Measurements from ENCODE around the gene MYL12B. TPM values are rescaled to one million over a fixed set of nuclear protein-coding genes. Genes with fewer than 3 reads are reported as not detected.
"Not testable (repeated sequence)": the region's sequence is repeated elsewhere in the genome, so short reads cannot be mapped to it uniquely, and the experiment has no call there.

Gene MYL12B
- total RNA-seq, 1 experiment from 2014 or later, result 383 TPM

DNA sequence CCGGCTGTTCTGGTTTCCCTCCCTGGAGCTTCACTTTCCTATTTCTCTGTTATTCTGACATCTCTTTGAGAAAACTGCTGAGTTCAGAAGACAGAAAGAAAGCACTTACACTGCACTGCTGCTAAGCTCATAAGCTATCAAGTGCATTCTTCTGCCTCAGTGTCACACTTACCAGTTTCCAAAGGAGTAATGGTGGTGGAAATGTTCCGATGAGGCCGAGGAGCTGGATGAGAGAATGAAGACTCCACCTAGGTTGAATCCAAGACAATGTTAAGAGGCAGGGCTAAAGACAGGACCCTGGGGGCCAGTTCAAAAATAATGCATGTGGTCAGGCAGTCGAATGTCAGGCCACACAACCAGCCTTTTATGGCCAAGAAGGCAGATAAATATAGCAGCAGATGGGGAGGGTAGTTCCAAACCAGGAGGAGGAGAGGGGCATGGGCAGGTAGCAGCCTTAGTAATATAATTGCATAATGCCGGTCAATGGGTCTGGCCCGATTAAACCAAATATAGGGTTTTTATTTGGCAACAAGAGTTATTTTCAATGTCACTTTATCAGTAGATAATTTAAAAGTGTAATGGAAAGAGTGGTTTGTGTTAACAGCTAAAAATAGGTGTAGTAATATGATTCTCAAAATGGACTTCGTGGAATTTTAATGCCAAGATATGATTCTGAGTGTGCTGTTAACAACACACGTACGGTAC, 42.1 kb upstream of the MYL12B start, which contains the start of gene MYOM1:
MYOM1 (minus strand) TSS at position 338 of the 705 bp plus-strand sequence. CDS start 4,745 bp downstream, outside the sequence.
- Histone ChIP-seq H3K79me2 (ENCODE audit: low read depth) (no peaks in the 10 kb centered on the region), H3K36me3 (ENCODE audit: low read depth) (no peaks in the 10 kb centered on the region), H3K4me1 (replicated peaks; ENCODE audit: insufficient read depth) (peaks cover 18% of the 10 kb centered on the region), H3K27me3 (ENCODE audit: insufficient read depth, low read depth) (no peaks in the 10 kb centered on the region), H3K27ac (no peak within 1 kb of the TSS), H4K20me1 (ENCODE audit: insufficient read depth) (no peaks in the 10 kb centered on the region), H2AFZ (no peak within 1 kb of the TSS), H3K4me2 (no peak within 1 kb of the TSS), H3K9me2 (ENCODE audit: insufficient read depth) (no peaks in the 10 kb centered on the region), H3K4me3 (no peak within 1 kb of the TSS), H3F3A (ENCODE audit: insufficient read depth, low read depth) (no peaks in the 10 kb centered on the region), H3K9me3 (ENCODE audit: insufficient read depth, low read depth) (no peaks in the 10 kb centered on the region)
- ChIA-PET POLR2A (ENCODE audit: unreplicated experiment) (no interaction called here), CTCF (no interaction called here)
- TF ChIP-seq EZH2 (IDR thresholded peaks at IDR 0.05; ENCODE audit: low read depth), result no peak
- TF ChIP-seq, protein P1, sequence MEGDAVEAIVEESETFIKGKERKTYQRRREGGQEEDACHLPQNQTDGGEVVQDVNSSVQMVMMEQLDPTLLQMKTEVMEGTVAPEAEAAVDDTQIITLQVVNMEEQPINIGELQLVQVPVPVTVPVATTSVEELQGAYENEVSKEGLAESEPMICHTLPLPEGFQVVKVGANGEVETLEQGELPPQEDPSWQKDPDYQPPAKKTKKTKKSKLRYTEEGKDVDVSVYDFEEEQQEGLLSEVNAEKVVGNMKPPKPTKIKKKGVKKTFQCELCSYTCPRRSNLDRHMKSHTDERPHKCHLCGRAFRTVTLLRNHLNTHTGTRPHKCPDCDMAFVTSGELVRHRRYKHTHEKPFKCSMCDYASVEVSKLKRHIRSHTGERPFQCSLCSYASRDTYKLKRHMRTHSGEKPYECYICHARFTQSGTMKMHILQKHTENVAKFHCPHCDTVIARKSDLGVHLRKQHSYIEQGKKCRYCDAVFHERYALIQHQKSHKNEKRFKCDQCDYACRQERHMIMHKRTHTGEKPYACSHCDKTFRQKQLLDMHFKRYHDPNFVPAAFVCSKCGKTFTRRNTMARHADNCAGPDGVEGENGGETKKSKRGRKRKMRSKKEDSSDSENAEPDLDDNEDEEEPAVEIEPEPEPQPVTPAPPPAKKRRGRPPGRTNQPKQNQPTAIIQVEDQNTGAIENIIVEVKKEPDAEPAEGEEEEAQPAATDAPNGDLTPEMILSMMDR (conservative IDR thresholded peaks at IDR 0.05), result no peak
- BruUV-seq (replicated peaks), result no TSS peak
- no peak for DNase-seq
- intact Hi-C loops (cut with micrococcal nuclease; ENCODE audit: unreplicated experiment), result no loop called here

DNA sequence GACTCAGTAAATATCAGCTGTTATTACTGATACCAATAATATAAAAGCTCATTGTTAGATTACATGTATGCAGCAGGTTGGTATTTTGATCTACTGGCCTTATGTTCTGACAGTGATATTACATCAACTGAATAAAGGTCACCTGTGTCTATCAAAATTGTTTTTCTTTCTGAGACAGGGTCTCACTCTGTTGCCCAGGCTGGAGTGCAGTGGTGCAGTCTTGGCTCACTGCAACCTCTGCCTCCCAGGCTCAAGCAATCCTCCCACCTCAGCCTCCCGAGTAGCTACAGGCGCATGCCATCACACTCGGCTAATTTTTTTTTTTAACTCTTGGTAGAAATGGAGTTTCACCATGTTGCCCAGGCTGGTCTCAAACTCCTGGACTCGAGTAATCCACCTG, 41.1 kb upstream of the MYL12B start:
- H3K36me3 ChIP-seq (ENCODE audit: low read depth); DNase-seq; intact Hi-C loops (cut with micrococcal nuclease; ENCODE audit: unreplicated experiment); H4K20me1 ChIP-seq (ENCODE audit: insufficient read depth); H3K9me3 ChIP-seq (ENCODE audit: insufficient read depth, low read depth); BruUV-seq (replicated peaks); H3K27me3 ChIP-seq (ENCODE audit: insufficient read depth, low read depth); H3K27ac ChIP-seq; CTCF ChIA-PET; POLR2A ChIA-PET (ENCODE audit: unreplicated experiment); H3K4me3 ChIP-seq; H2AFZ ChIP-seq; H3K79me2 ChIP-seq (ENCODE audit: low read depth); H3K4me2 ChIP-seq; H3F3A ChIP-seq (ENCODE audit: insufficient read depth, low read depth); H3K9me2 ChIP-seq (ENCODE audit: insufficient read depth): not testable (repeated sequence)
- peaks cover 18% of the 10 kb centered on the region for H3K4me1 ChIP-seq (replicated peaks; ENCODE audit: insufficient read depth)

DNA sequence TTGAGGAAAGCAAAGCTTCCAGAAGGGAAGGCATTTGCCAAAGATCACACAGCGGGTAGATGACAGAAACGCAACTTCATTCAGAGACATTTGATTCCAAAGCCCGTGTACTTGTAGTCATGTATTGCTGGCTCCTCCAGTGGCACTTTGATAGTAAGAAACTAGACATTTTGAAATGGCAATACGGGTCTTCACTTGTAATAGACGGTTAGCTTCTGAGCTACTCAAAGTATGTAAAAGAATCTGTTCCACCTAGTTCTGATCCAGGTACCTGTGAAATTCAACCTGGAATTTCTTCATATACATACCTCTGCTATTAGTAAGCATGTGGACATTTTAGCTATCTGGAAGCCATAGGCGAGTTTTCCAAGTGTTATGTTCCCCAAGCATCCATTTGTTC, 40.4 kb upstream of the MYL12B start:
- H3K4me2 ChIP-seq, result no peak overlapping the region
- no peaks in the 10 kb centered on the region for H4K20me1 ChIP-seq (ENCODE audit: insufficient read depth)
- no peaks in the 10 kb centered on the region for H3K36me3 ChIP-seq (ENCODE audit: low read depth)
- no peak overlapping the region for H3K4me3 ChIP-seq
- CTCF ChIA-PET, result no interaction called here
- H3K4me1 ChIP-seq (replicated peaks; ENCODE audit: insufficient read depth), result peaks cover 18% of the 10 kb centered on the region
- H3K27ac ChIP-seq, result no peak overlapping the region
- DNase-seq, result no peak
- H3K27me3 ChIP-seq (ENCODE audit: insufficient read depth, low read depth), result no peaks in the 10 kb centered on the region
- TF ChIP-seq, protein P1 (conservative IDR thresholded peaks at IDR 0.05), result no peak
- no peak for TF ChIP-seq EZH2 (IDR thresholded peaks at IDR 0.05; ENCODE audit: low read depth)
- intact Hi-C loops (cut with micrococcal nuclease; ENCODE audit: unreplicated experiment), result no loop called here
- no peaks in the 10 kb centered on the region for H3K79me2 ChIP-seq (ENCODE audit: low read depth)
- H3F3A ChIP-seq (ENCODE audit: insufficient read depth, low read depth), result no peaks in the 10 kb centered on the region
- no peaks in the 10 kb centered on the region for H3K9me3 ChIP-seq (ENCODE audit: insufficient read depth, low read depth)
- POLR2A ChIA-PET (ENCODE audit: unreplicated experiment), result no interaction called here
- BruUV-seq (replicated peaks), result no TSS peak
- H2AFZ ChIP-seq, result no peak overlapping the region
- H3K9me2 ChIP-seq (ENCODE audit: insufficient read depth), result no peaks in the 10 kb centered on the region

DNA sequence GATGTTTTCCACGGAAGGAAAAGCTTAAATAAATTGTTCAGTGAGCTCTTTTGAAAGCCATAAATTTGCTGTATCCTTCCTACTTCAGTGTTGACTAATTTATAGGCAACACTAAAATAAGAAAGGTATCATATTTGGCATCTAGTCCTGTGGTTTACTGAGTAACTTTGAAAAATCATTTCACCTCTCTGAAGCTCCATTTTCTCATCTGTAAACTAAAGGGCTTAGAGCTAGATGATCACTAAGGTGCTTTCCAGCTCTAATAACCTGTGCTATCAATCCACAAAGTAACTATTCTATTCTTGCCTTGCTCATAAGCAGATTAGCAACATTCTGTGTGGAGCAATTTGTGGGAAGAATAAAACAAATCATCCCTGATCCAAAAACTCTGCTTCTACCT, 38.6 kb upstream of the MYL12B start:
- intact Hi-C loops (cut with micrococcal nuclease; ENCODE audit: unreplicated experiment), result no loop called here
- H3K9me2 ChIP-seq (ENCODE audit: insufficient read depth), result no peaks in the 10 kb centered on the region
- no peaks in the 10 kb centered on the region for H3K79me2 ChIP-seq (ENCODE audit: low read depth)
- DNase-seq, result no peak
- H3K4me1 ChIP-seq (replicated peaks; ENCODE audit: insufficient read depth), result peaks cover 6% of the 10 kb centered on the region
- no peak overlapping the region for H2AFZ ChIP-seq
- ChIA-PET POLR2A (ENCODE audit: unreplicated experiment) (interaction anchor here (0.7 kb wide), 1 partner anchor 10 kb away, joined by 12 read pairs; no protein-coding TSS in a partner anchor), CTCF (no interaction called here)
- H3K27me3 ChIP-seq (ENCODE audit: insufficient read depth, low read depth), result no peaks in the 10 kb centered on the region
- H3K36me3 ChIP-seq (ENCODE audit: low read depth), result no peaks in the 10 kb centered on the region
- no peak overlapping the region for H3K4me2 ChIP-seq
- no peaks in the 10 kb centered on the region for H4K20me1 ChIP-seq (ENCODE audit: insufficient read depth)
- no TSS peak for BruUV-seq (replicated peaks)
- no peaks in the 10 kb centered on the region for H3F3A ChIP-seq (ENCODE audit: insufficient read depth, low read depth)
- TF ChIP-seq, protein P1 (conservative IDR thresholded peaks at IDR 0.05), result no peak
- no peak for TF ChIP-seq EZH2 (IDR thresholded peaks at IDR 0.05; ENCODE audit: low read depth)
- H3K9me3 ChIP-seq (ENCODE audit: insufficient read depth, low read depth), result no peaks in the 10 kb centered on the region
- no peak overlapping the region for H3K4me3 ChIP-seq
- H3K27ac ChIP-seq, result no peak overlapping the region

Data from PC-9 (cell line).